Left ventricle myocardium inferior (tissue), 1 donor: ENCODE data around the gene NFIB. TPM values are rescaled to one million over a fixed set of nuclear protein-coding genes. Genes with fewer than 3 reads are reported as not detected.
A peak's percentile ranks its signal among the peaks of the same experiment; 100 is the strongest.

ENCODE experiments used
- DNase-seq: peaks from one replicate; pipeline ENCODE4 v3.0.0-alpha.2; 2020
- H3K27ac ChIP-seq: fragments of 200-600 bp; replicated peaks from 2 replicates; pipeline ENCODE4 v1.8.0; 2021
- H3K27me3 ChIP-seq: fragments of 200-600 bp; 2 replicates; pipeline ENCODE4 v1.8.0; 2021; ENCODE audit warnings: low read depth
- H3K36me3 ChIP-seq: fragments of 200-600 bp; 2 replicates; pipeline ENCODE4 v1.8.0; 2021
- H3K4me1 ChIP-seq: fragments of 200-600 bp; 2 replicates; pipeline ENCODE4 v1.8.0; 2021
- H3K4me3 ChIP-seq: fragments of 200-600 bp; 2 replicates; pipeline ENCODE4 v1.8.0; 2021; ENCODE audit warnings: mild to moderate bottlenecking, moderate library complexity
- H3K9me3 ChIP-seq: fragments of 200-600 bp; replicated peaks from 2 replicates; pipeline ENCODE4 v1.8.0; 2021
- intact Hi-C: fragments of 100-400 bp; cut with micrococcal nuclease; formaldehyde crosslinking; loops from one replicate; pipeline ENCODE4 v1.11.0; 2022
- total RNA-seq: library from RNA; stranded (reverse); fragmentation: NEBNext Ultra II Directional; extraction: Animal tissue kit (Norgen Biotek cat#: 25700); gene quantifications from one replicate; pipeline ENCODE4 v1.2.1, GENCODE V29; 2021
- TF ChIP-seq, protein P1 (sequence below): fragments of 200-600 bp; IDR thresholded peaks from 2 replicates; pipeline ENCODE4 v1.8.0; 2021; ENCODE audit warnings: antibody characterized with exemption, mild to moderate bottlenecking, borderline replicate concordance
- donor health status: DM: no; HTN: yes; CAD: no; lungs with severe emphysema.

The NFIB gene
- total RNA-seq, 1 donor from 2014 or later: 110 TPM

DNA sequence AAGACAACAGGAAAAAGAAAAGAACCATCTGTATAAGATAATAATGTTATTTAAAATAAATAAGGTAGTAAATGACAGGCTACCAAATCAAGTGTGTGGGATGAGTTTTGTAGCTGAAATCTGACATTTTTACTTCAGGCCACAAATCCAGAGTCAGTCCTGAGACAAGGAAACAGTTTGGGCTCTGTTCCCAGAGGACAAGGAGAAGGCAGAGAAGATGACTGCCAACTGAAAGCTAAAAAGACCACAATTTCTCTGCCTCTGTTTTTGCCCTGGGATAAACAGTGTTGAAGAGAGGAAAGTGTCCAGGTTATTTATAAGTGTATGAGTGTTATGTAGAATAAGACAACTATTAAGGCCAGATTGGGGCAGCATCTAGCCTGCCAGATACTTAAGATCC, 180.5 kb downstream of the NFIB start:
- Histone ChIP-seq H3K27me3 (no peaks in the 10 kb centered on the region), H3K4me1 (peaks cover 32% of the 10 kb centered on the region), H3K36me3 (peaks cover 12% of the 10 kb centered on the region), H3K27ac (peak overlapping the region; percentile 34), H3K4me3 (no peak overlapping the region), H3K9me3 (no peaks in the 10 kb centered on the region)
- DNase-seq: no peak
- TF ChIP-seq, protein P1, sequence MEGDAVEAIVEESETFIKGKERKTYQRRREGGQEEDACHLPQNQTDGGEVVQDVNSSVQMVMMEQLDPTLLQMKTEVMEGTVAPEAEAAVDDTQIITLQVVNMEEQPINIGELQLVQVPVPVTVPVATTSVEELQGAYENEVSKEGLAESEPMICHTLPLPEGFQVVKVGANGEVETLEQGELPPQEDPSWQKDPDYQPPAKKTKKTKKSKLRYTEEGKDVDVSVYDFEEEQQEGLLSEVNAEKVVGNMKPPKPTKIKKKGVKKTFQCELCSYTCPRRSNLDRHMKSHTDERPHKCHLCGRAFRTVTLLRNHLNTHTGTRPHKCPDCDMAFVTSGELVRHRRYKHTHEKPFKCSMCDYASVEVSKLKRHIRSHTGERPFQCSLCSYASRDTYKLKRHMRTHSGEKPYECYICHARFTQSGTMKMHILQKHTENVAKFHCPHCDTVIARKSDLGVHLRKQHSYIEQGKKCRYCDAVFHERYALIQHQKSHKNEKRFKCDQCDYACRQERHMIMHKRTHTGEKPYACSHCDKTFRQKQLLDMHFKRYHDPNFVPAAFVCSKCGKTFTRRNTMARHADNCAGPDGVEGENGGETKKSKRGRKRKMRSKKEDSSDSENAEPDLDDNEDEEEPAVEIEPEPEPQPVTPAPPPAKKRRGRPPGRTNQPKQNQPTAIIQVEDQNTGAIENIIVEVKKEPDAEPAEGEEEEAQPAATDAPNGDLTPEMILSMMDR: no peak
- intact Hi-C loops: no loop called here

DNA sequence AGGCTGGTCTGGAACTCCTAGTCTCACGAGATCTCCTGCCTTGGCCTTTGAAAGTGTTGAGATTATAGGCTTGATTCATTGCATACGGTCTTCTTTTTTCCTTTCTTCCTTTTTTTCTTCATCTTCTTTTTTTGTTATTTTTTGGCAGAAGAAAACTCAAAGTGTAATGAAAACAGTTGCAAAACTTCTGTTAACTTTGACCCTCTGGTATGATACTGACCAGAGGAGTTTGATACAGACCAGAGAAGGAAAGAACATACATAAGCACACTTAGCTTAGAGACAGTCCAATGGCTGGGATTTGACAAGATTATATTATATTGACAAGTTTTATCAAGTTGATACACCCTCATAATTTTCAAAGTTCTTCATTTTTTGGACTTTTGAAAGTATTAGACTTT, 181.2 kb downstream of the NFIB start:
- peaks cover 32% of the 10 kb centered on the region for H3K4me1 ChIP-seq
- peak overlapping the region; percentile 34 for H3K27ac ChIP-seq
- H3K36me3 ChIP-seq: peaks cover 17% of the 10 kb centered on the region
- TF ChIP-seq, protein P1: no peak
- H3K27me3 ChIP-seq: no peaks in the 10 kb centered on the region
- DNase-seq: no peak
- no peaks in the 10 kb centered on the region for H3K9me3 ChIP-seq
- intact Hi-C loops: no loop called here
- H3K4me3 ChIP-seq: no peak overlapping the region

DNA sequence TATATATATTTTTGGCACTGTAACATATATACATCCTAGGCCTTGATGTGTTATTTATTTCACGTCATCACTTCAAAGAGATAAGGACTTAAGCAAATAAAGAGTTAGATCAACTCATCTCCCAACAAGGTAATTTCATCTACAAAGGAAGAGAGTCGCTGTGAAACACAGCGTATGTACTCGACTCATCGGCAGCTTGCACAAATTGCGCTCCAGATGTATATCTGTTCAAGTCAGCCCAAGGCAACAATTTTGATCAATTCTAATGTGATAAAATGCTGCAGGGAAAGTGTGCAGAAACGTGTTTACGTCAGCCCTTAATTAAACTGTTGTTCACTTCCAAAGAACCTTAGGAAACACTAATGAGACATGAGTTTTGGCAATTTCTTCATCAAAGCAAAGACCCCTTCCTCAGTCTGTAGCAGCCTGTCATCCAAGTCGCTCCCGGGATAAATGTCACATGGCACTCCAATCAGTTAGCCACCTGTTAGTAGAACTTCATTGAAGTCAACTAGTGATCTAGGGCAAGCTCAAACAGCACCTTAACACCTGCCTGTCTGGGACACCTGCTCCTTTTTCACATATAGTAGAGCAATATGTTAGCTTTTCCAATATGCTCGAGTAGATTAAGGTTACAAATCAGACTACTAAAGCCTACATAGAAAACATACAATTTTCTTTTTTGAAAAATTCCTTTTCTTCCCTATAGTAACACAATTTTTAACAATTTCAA, 182.4 kb downstream of the NFIB start:
- TF ChIP-seq, protein P1: no peak
- H3K36me3 ChIP-seq: peaks cover 21% of the 10 kb centered on the region
- H3K27ac ChIP-seq: no peak overlapping the region
- H3K4me1 ChIP-seq: peaks cover 32% of the 10 kb centered on the region
- no peaks in the 10 kb centered on the region for H3K9me3 ChIP-seq
- H3K4me3 ChIP-seq: no peak overlapping the region
- no peak for DNase-seq
- intact Hi-C loops: no loop called here
- no peaks in the 10 kb centered on the region for H3K27me3 ChIP-seq

DNA sequence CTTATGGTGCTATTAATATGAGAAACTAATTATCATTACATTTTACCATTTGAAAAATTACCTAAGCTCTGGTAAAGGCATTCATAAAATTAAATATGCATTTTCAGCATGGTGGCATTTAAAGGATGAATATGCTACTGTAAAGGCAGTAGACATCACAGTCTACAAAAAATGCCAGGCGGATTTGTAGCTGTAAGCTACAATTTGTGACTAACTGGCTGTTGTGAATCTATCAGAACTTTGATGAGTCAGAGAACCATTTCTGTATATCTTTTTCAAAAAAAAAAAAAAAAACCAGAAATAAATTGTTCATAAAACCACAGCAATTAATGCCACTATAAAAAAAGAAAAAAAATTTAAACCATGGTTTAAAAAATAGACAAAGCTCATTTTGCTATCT, 186.3 kb downstream of the NFIB start:
- Histone ChIP-seq H3K9me3 (no peaks in the 10 kb centered on the region), H3K4me1 (peaks cover 12% of the 10 kb centered on the region), H3K4me3 (no peak overlapping the region), H3K27me3 (no peaks in the 10 kb centered on the region), H3K36me3 (peaks cover 59% of the 10 kb centered on the region), H3K27ac (no peak overlapping the region)
- intact Hi-C loops: no loop called here
- TF ChIP-seq, protein P1: no peak
- DNase-seq: no peak

DNA sequence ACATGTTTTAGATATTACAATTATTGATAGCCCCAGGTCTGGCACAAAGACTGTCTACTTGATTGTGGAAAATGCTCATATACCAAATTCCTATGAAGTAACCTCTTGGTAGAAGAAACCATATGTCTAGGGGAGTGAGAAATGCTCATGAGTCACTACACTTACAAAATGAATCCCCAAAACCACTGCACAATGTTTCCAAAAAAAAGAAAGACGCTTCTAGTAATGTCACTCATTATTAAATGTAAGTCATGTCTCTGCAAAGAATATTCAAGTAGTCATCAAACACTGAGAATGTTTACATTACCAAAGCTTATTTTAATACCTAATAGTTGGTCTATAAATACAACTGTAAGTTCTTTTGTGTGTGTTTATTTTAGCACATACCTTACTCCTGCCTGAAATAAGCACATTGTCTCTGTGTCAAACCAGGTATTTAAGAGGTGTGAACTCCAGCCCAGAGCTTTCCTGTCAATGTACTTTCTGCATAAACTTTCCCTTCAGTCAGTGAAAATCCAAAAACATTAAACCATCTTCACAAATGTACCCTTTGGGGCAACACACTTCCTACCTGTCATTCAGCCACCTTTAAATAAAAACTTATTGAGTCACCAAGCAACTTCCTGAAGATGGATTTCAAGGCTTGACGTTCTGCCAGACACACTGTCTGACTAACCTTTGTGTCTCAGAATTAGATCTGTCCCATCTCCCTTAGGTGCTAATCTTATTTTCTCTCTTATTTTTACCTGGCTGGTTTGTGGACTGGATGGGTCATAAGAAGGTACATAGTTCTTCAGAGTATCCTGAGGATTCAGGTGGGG, 194.0 kb downstream of the NFIB start:
- Histone ChIP-seq H3K9me3 (no peaks in the 10 kb centered on the region), H3K4me3 (no peak overlapping the region), H3K4me1 (peaks cover 6% of the 10 kb centered on the region), H3K27ac (no peak overlapping the region), H3K27me3 (no peaks in the 10 kb centered on the region), H3K36me3 (peaks cover 90% of the 10 kb centered on the region)
- intact Hi-C loops: no loop called here
- TF ChIP-seq, protein P1: no peak
- no peak for DNase-seq
